Vagina (tissue), 2 donors: ENCODE measurements around the gene MAIP1. TPM values are rescaled to one million over a fixed set of nuclear protein-coding genes. Genes with fewer than 3 reads are reported as not detected.

ENCODE experiments used
- DNase-seq, 2 donors: peaks; one replicate each; pipeline ENCODE4 v3.0.0-alpha.2; 2017; ENCODE audit errors: extremely low spot score in 2 of 2
- H3K27ac ChIP-seq: fragments of 200-600 bp; sonication (generic); one replicate; pipeline ENCODE4 v1.5.1; 2019
- H3K27me3 ChIP-seq: fragments of 200-600 bp; sonication (generic); one replicate; pipeline ENCODE4 v1.5.1; 2019
- H3K36me3 ChIP-seq, 2 donors: fragments of 200-600 bp; sonication (generic); one replicate each; pipeline ENCODE4 v1.5.1; 2017 to 2019
- H3K4me1 ChIP-seq: fragments of 200-600 bp; sonication (generic); one replicate; pipeline ENCODE4 v1.5.1; 2019
- H3K4me3 ChIP-seq, 2 donors: fragments of 200-600 bp; sonication (generic); 1 replicate in 1 of 2; 2 replicates in 1 of 2; pipeline ENCODE4 v1.5.1; 2016 to 2019
- H3K9me3 ChIP-seq: fragments of 200-600 bp; sonication (generic); one replicate; pipeline ENCODE4 v1.5.1; 2019
- POLR2A ChIP-seq, 2 donors: fragments of 450-650 bp; IDR thresholded peaks; one replicate each; pipeline ENCODE4 v1.6.1; 2017; ENCODE audit warnings: antibody characterized with exemption in 2 of 2, mild to moderate bottlenecking in 2 of 2, moderate library complexity in 2 of 2
- POLR2AphosphoS5 ChIP-seq, 2 donors: sonication (generic); formaldehyde crosslinking; IDR thresholded peaks; one replicate each; pipeline ENCODE4 v1.9.0; 2017; ENCODE audit warnings: antibody characterized with exemption in 2 of 2, mild to moderate bottlenecking in 2 of 2, low read depth in 1 of 2; ENCODE audit not compliant: insufficient read depth in 1 of 2
- intact Hi-C: fragments of 100-400 bp; cut with DNase I; formaldehyde crosslinking; loops from one replicate; pipeline ENCODE4 v1.15.1; 2023
- total RNA-seq: library from RNA; depleted of rRNA; stranded (reverse); fragments of >200 nt; gene quantifications from one replicate; pipeline ENCODE4 v1.2.3, GENCODE V29; 2016
- TF ChIP-seq, protein P1 (sequence below), 3 experiments: fragments of 450-650 bp in 2 of 3; fragments of 200-600 bp in 1 of 3; sonication (generic) in 1 of 3; IDR thresholded peaks; one replicate each; pipeline ENCODE4 v1.5.1; 2017 to 2019; ENCODE audit warnings: antibody characterized with exemption in 3 of 3, mild to moderate bottlenecking in 2 of 3, moderate library complexity in 2 of 3

The MAIP1 gene
- total RNA-seq, 1 donor from 2014 or later: 16.0 TPM

DNA sequence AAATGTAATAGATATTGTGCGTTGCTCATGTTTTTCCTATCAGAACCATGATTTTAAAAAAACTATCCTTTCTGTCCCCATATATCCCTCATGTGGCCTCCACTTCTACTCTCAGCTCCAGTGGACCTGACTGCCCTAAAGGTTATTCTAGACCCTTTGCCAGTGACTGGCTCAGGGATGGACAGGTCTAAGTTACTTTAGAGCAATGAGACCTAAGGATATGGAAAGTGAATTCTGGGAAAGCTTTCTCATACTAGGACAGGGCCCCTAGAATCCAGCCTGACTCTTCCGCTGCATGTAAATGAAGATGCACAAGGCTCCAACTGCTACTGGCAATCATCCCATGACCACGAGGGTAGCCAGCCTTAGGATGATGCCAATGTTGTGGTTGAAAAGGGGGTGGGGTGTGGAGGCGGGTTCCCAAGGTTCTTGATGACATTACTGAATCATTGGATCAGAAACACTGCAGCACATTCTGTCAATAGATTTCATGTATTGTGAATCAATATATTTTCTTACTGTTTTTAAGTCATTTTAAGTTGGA is 23.0 kb upstream of the MAIP1 start:
- no peaks in the 10 kb centered on the region for H3K4me1 ChIP-seq
- H3K4me3 ChIP-seq: no peak overlapping the region
- no peak for DNase-seq
- TF ChIP-seq, protein P1, sequence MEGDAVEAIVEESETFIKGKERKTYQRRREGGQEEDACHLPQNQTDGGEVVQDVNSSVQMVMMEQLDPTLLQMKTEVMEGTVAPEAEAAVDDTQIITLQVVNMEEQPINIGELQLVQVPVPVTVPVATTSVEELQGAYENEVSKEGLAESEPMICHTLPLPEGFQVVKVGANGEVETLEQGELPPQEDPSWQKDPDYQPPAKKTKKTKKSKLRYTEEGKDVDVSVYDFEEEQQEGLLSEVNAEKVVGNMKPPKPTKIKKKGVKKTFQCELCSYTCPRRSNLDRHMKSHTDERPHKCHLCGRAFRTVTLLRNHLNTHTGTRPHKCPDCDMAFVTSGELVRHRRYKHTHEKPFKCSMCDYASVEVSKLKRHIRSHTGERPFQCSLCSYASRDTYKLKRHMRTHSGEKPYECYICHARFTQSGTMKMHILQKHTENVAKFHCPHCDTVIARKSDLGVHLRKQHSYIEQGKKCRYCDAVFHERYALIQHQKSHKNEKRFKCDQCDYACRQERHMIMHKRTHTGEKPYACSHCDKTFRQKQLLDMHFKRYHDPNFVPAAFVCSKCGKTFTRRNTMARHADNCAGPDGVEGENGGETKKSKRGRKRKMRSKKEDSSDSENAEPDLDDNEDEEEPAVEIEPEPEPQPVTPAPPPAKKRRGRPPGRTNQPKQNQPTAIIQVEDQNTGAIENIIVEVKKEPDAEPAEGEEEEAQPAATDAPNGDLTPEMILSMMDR (IDR thresholded peaks at IDR 0.05): no peak
- TF ChIP-seq POLR2A (IDR thresholded peaks at IDR 0.05): no peak
- no peak for TF ChIP-seq POLR2AphosphoS5 (IDR thresholded peaks at IDR 0.05; ENCODE audit: insufficient read depth in 1 of 2, low read depth in 1 of 2)
- H3K36me3 ChIP-seq: peaks cover 0 to 17% of the 10 kb centered on the region in 2 donors
- H3K27ac ChIP-seq: no peak overlapping the region
- no peaks in the 10 kb centered on the region for H3K27me3 ChIP-seq
- intact Hi-C loops: no loop called here
- no peaks in the 10 kb centered on the region for H3K9me3 ChIP-seq

DNA sequence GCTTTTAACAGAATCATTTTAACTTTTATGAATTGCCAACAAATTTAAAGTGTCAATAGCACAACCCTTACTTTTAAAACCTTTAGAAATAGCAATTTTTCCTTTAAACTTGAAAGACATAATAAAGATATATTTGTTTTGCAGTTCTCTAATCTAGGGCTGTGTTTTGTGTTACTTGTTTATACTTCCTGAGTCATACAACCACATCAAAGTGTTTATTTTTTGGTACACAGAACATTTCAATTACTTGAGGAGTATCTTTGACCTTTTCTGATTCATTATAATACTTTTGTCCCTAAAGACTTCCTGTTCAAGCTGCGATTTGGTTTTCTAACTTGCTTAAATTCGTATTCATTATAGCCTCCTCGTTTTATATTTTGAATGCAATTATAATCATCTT is 21.9 kb upstream of the MAIP1 start:
- no peaks in the 10 kb centered on the region for H3K27me3 ChIP-seq
- H3K4me3 ChIP-seq: no peak overlapping the region
- H3K36me3 ChIP-seq: peaks cover 0 to 18% of the 10 kb centered on the region in 2 donors
- H3K4me1 ChIP-seq: no peaks in the 10 kb centered on the region
- intact Hi-C loops: no loop called here
- TF ChIP-seq POLR2AphosphoS5 (IDR thresholded peaks at IDR 0.05; ENCODE audit: insufficient read depth in 1 of 2, low read depth in 1 of 2): no peak
- TF ChIP-seq POLR2A (IDR thresholded peaks at IDR 0.05): no peak
- TF ChIP-seq, protein P1 (IDR thresholded peaks at IDR 0.05): no peak
- H3K27ac ChIP-seq: no peak overlapping the region
- DNase-seq: no peak
- H3K9me3 ChIP-seq: no peaks in the 10 kb centered on the region

DNA sequence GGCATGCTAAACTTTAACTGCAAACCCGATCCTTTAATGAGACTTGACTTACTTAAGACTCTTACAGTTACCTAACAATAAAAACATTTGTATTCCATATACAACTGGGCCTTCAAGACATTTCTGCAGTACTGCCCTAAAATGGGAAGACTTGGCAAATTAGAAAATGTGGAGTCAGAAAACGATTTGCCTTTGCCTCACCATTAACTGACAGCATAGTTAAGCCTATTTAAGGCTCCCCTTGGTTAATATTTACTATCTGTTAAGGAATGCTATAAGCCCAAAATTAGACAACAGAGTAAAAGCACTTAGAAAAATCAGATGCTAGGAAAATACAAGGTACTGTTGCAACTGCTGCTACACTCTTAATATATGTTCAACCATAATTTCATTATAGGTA is 18.8 kb upstream of the MAIP1 start:
- no peak overlapping the region for H3K4me3 ChIP-seq
- no peaks in the 10 kb centered on the region for H3K4me1 ChIP-seq
- peaks cover 0 to 31% of the 10 kb centered on the region in 2 donors for H3K36me3 ChIP-seq
- TF ChIP-seq, protein P1 (IDR thresholded peaks at IDR 0.05): no peak
- TF ChIP-seq POLR2AphosphoS5 (IDR thresholded peaks at IDR 0.05; ENCODE audit: insufficient read depth in 1 of 2, low read depth in 1 of 2) (no peak), POLR2A (IDR thresholded peaks at IDR 0.05) (no peak)
- no peak for DNase-seq
- no peaks in the 10 kb centered on the region for H3K27me3 ChIP-seq
- H3K9me3 ChIP-seq: no peaks in the 10 kb centered on the region
- intact Hi-C loops: no loop called here
- H3K27ac ChIP-seq: no peak overlapping the region

DNA sequence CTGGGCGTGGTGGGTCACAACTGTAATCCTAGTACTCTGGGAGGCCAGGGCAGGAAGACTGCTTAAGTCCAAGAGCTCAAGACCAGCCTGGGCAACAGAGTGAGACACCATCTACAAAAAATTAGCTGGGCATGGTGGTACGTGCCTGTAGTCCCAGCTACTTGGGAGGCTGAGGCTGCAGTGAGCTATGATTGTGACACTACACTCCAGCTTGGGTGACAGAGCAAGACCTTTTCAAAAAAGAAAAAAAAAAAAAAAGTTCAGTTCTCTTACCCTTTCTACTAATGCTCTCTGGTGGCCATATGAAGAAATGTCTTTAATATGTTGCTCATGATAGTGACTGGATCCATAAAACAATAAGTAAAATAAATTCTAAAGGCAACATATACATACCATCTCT is 15.0 kb upstream of the MAIP1 start:
- no peaks in the 10 kb centered on the region for H3K4me1 ChIP-seq
- TF ChIP-seq POLR2A (IDR thresholded peaks at IDR 0.05): no peak
- no peak overlapping the region for H3K4me3 ChIP-seq
- H3K36me3 ChIP-seq: peaks cover 0 to 19% of the 10 kb centered on the region in 2 donors
- no peaks in the 10 kb centered on the region for H3K27me3 ChIP-seq
- no peak for DNase-seq
- no peak overlapping the region for H3K27ac ChIP-seq
- no peaks in the 10 kb centered on the region for H3K9me3 ChIP-seq
- intact Hi-C loops: no loop called here

DNA sequence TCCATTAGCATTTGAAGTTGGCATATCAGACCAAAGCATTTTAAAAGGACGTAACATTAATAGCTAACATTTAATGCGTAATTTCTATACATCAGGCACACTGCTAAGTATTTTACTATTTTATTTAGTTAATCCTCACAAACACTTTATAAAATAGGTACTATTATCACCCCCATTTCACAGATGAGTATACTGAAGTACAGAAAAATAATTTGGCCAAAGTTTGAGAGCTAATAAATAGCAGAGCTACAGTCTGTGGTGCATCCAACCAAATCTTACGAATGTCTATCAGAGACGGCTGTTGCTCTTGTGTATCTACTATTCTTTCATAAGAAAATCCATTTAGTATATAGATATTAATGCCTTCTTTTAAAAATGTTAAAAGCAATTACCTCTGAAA is 12.0 kb upstream of the MAIP1 start:
- TF ChIP-seq POLR2A (IDR thresholded peaks at IDR 0.05) (no peak), POLR2AphosphoS5 (IDR thresholded peaks at IDR 0.05; ENCODE audit: insufficient read depth in 1 of 2, low read depth in 1 of 2) (no peak)
- TF ChIP-seq, protein P1 (IDR thresholded peaks at IDR 0.05): no peak
- DNase-seq: no peak
- no peaks in the 10 kb centered on the region for H3K9me3 ChIP-seq
- H3K4me3 ChIP-seq: no peak overlapping the region
- no peaks in the 10 kb centered on the region for H3K4me1 ChIP-seq
- H3K36me3 ChIP-seq: peaks cover 0 to 39% of the 10 kb centered on the region in 2 donors
- H3K27me3 ChIP-seq: no peaks in the 10 kb centered on the region
- intact Hi-C loops: no loop called here
- no peak overlapping the region for H3K27ac ChIP-seq
